ENCODE data around the gene ZFPM1.

DNA sequence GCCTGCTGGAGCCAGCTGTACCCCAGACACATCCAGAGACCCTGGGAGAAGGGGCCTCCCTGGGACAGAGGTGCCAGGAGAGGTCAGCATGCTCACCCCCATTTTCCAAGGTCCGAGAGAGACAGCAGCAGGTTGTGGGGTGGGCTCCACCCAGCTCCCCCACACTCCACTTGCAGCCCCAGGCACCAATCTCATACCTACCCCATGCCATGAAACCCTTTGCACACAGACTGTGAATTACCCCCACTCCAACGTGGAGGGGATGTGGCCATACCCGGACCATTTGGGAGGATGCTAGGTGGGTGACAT, 34.0 kb downstream of the ZFPM1 start:
- TF ChIP-seq, protein P1, sequence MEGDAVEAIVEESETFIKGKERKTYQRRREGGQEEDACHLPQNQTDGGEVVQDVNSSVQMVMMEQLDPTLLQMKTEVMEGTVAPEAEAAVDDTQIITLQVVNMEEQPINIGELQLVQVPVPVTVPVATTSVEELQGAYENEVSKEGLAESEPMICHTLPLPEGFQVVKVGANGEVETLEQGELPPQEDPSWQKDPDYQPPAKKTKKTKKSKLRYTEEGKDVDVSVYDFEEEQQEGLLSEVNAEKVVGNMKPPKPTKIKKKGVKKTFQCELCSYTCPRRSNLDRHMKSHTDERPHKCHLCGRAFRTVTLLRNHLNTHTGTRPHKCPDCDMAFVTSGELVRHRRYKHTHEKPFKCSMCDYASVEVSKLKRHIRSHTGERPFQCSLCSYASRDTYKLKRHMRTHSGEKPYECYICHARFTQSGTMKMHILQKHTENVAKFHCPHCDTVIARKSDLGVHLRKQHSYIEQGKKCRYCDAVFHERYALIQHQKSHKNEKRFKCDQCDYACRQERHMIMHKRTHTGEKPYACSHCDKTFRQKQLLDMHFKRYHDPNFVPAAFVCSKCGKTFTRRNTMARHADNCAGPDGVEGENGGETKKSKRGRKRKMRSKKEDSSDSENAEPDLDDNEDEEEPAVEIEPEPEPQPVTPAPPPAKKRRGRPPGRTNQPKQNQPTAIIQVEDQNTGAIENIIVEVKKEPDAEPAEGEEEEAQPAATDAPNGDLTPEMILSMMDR (conservative IDR thresholded peaks at IDR 0.05), result no peak
- TF ChIP-seq ZFX (IDR thresholded peaks at IDR 0.05), result no peak
